ENCODE data around the gene STX10. TPM values are rescaled to one million over a fixed set of nuclear protein-coding genes. Genes with fewer than 3 reads are reported as not detected.

Gene STX10
- total and polyA plus RNA-seq, 9 of the 15 experiments (the other 6 are each of a cell fraction or from before 2014, with no cell fraction given), result 0.51 to 66.3 (median 31.0) TPM

- TF ChIP-seq E2F6 (IDR thresholded peaks at IDR 0.05; ENCODE audit: borderline replicate concordance in 1 of 2, extremely low read depth in 1 of 2, insufficient read depth in 1 of 2, insufficient read length in 1 of 2, low read depth in 1 of 2, low read length in 1 of 2, poor library complexity in 1 of 2, severe bottlenecking in 1 of 2) (peak; percentile 49 to 71), ZNF77 (CRISPR knock-in tag; IDR thresholded peaks at IDR 0.05) (no peak), MBD2 (IDR thresholded peaks at IDR 0.05; ENCODE audit: borderline replicate concordance, low read depth) (peak; percentile 39; the same call in 1 of the 2 replicates), RB1 (IDR thresholded peaks at IDR 0.05; ENCODE audit: low read depth) (peak; percentile 22; the same call in 1 of the 2 replicates), SREBF2 (CRISPR knock-in tag; IDR thresholded peaks at IDR 0.05) (no peak), MCM5 (IDR thresholded peaks at IDR 0.05; ENCODE audit: low read depth) (no peak), NCOA6 (IDR thresholded peaks at IDR 0.05) (no peak), CCNT2 (IDR thresholded peaks at IDR 0.05; ENCODE audit: borderline replicate concordance, extremely low read depth, insufficient read length, low read depth, low read length) (peak; percentile 96), BHLHE40 (IDR thresholded peaks at IDR 0.05; ENCODE audit: low read length) (peak; percentile 74), CEBPZ (IDR thresholded peaks at IDR 0.05; ENCODE audit: borderline replicate concordance, low read depth, low read length) (no peak), TAF9B (IDR thresholded peaks at IDR 0.05; ENCODE audit: partially characterized antibody) (peak; percentile 24), ADNP (tag; IDR thresholded peaks at IDR 0.05) (no peak), POLR2G (IDR thresholded peaks at IDR 0.05; ENCODE audit: low read depth, low read length) (peak; percentile 95), KLF1 (tag; IDR thresholded peaks at IDR 0.05) (0 out of 2 replicates have a peak, but pooled peaks have one; percentile 25), ZNF395 (CRISPR knock-in tag; IDR thresholded peaks at IDR 0.05) (peak; percentile 8; the same call in 1 of the 2 replicates), PTBP1 (IDR thresholded peaks at IDR 0.05; ENCODE audit: low read depth, low read length) (no peak), E2F3 (CRISPR knock-in tag; IDR thresholded peaks at IDR 0.05) (peak; percentile 56; the same call in 1 of the 2 replicates), ZNF431 (CRISPR knock-in tag; IDR thresholded peaks at IDR 0.05) (no peak), PHF8 (IDR thresholded peaks at IDR 0.05; ENCODE audit: borderline replicate concordance, low read length) (peak; percentile 86; the same call in 1 of the 2 replicates), SP1 (CRISPR knock-in tag; IDR thresholded peaks at IDR 0.05) (peak; percentile 95)
Observed at GRCh38 chr19:13162724-13163608, 12.8 kb upstream of the STX10 start (continued).

Data from K562 (cell line).